Erythroblast (primary cell): Measurements from ENCODE around the gene SH3BGRL2.

ENCODE experiments used
- GATA1 ChIP-seq: IDR thresholded peaks from 2 replicates; pipeline ENCODE4 v1.6.1; 2011; ENCODE audit warnings: low read depth, mild to moderate bottlenecking, control low read depth, low read length, moderate library complexity
- POLR2A ChIP-seq: IDR thresholded peaks from 2 replicates; pipeline ENCODE4 v1.6.1; 2011; ENCODE audit warnings: mild to moderate bottlenecking, low read length

- TF ChIP-seq POLR2A (no peak), GATA1 (no peak)
Observed at GRCh38 chr6:79699606-79700005, 68.5 kb downstream of the SH3BGRL2 start.
